Middle frontal gyrus (tissue), 1 donor: ENCODE measurements around the gene PWWP2B.
"Not testable (repeated sequence)": the region's sequence is repeated elsewhere in the genome, so short reads cannot be mapped to it uniquely, and the experiment has no call there.

Experiments
- DNase-seq: peaks from one replicate; pipeline ENCODE4 v3.0.0-alpha.2; 2015; ENCODE audit warnings: low spot score; ENCODE audit errors: extremely low spot score

The PWWP2B gene

DNA sequence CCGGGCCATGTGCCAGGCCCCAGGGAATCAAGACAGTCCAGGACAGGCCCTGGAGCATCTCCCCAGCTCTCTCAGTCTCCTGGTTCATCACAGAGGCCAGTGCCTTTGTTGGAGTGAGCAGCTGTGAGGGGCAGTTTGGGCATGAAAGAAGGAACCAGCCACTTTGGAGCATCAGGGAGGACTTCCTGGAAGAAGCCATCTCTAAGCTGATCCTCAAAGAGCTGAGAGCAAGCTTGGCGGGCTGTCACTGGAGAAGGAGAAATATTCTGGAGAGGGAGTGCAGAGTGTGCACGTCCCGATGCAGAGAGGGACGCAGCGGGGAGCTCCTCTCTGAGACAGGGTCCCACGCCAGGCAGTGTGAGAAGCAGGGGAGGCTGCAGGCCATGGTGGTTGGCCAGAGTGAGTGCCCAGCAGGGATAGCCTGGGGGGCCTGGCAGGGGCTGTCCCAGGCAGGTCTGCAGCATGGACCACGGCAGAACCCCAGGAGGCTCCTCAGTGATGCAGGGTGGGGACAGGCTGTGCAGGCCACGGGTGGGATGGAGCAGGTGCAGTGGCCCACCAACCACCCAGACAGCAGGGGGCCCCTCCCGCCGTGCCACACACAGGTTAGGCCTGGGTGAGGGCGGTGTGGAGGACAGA, 34.7 kb downstream of the PWWP2B start:
- no peak for DNase-seq

GRCh38 chr10:132432176-132432540, 35.2 kb downstream of the PWWP2B start:
- no peak for DNase-seq

DNA sequence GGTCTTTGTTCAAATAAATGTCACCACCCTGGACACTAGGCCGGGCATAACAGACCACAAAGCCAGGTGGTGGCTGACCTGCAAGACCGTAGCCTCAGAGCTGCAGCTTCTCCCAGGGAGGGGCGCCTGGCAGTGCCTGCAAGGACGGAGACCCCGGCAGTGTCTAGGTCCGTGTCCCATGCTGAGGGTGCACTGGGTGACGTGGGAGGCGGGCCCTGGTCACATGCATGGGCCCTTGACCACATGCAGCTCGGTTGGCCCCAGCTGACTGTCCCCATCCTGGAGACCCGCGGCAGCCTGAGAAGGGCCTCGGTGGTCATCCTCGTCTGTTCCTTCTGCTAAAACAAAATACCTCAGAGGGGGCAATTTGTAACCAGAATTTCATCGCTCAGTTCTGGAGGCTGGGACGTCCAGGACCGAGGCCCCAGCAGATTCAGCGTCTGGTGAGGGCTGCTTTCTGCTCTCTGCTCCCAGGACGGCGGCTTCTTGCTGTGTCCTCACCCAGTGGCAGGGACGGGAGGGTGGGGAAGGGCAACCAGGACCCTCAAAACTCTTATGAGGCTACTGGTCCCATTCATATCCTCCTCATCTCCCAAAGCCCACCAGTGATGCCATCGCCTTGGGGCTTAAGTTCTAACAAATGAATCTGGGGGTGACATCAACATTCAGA, 36.8 kb downstream of the PWWP2B start:
- DNase-seq: no peak

DNA sequence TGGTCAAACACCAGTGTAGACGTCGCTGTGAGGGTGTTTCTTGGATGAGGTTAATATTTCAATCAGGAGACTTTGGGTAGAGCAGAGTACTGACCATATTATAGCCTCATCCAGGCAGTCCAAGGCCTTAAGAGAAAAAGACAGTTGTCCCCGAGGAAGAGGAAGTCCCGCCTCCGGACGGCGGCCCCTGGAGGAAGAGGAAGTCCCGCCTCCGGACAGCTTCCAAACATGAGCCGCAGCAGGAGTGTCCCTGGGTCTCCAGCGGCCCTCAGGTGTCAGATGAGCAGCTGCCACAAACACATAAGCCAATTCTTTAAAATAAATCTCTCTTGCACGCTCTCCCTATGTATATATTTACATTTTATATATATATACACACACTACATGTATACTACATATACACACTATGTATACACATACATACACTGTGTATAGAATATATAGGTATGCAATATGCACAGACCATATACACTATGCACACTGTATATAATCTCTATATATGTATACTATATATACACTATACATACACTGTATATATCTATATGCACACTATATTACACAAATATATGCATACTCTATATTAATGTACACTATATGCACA, 37.5 kb downstream of the PWWP2B start:
- DNase-seq: no peak

GRCh38 chr10:132435320-132435719, 38.3 kb downstream of the PWWP2B start:
- DNase-seq: not testable (repeated sequence)

DNA sequence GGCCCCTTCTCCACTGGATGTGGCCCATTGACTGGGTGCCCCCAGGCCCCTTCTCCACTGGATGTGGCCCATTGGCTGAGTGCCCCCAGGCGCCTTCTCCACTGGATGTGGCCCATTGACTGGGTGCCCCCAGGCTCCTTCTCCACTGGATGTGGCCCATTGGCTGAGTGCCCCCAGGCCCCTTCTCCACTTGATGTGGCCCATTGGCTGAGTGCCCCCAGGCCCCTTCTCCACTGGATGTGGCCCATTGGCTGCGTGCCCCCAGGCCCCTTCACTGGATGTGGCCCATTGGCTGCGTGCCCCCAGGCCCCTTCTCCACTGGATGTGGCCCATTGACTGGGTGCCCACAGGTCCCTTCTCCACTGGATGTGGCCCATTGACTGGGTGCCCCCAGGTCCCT, 39.1 kb downstream of the PWWP2B start:
- DNase-seq: not testable (repeated sequence)

DNA sequence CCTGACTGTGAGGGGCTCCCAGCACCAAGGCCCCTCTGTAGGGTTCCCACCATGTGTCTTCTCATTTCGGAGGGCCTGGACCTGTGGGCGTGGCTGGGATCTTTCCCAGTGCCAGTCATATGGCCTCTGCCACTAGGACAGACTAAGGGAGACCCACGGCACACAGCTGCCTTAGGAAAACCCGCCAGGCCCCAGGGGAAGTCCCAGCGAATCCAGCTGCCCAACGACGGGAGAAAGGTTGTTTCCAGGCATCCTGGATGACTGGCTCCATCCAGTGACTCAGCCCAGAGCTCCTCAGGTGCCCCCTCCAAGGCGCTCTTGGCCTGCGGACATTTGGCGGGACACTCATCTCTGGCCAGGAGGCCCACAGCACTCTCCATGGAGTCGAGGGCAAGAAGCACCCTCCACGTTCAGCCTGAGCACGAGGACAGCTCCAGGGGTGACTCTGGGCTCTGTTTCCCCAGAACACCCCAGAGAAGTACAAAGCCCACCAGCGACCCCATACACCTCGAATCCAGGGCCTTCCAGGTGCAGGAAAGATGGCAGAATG, 39.9 kb downstream of the PWWP2B start:
- DNase-seq: no peak

DNA sequence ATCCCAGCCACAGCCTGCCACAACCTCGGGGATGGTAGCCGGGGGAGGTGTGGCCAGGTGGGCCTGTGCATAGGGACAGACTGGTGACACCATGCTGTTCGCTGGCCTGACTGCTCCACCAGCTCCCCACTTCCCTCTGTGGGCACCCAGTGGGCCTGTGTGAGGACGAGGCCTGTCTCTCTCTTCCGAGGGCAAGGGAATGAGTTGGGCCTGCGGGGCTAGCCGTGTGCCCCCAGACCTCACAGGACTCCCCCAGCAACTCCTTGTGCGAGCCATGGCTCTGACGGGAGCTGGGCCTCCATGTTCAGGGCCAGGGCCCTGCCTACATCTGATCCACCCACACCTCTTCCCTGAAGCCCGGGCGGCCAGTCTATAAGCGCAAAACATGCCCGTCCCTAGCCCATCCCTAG, 40.5 kb downstream of the PWWP2B start:
- DNase-seq: no peak

GRCh38 chr10:132438091-132439024, 41.4 kb downstream of the PWWP2B start:
- no peak for DNase-seq

DNA sequence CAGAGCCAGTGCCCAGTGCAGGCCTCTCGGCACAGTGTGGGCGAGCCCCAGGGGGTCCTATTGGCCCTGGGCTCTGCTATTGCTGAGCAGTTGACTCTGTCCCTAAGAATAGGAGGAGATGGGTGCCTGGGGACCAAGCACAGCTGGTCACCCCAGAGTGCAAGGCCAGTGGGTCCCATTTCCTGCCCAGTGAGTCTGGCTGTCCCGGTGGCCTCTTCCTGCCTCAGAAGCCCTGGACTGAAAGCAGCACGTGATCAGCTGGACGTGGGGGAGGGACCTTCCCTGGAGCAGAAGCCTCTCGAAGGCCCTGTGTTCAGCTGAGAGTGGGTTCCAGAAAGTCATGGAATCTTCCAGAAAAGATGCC, 42.0 kb downstream of the PWWP2B start:
- DNase-seq: no peak

- no peak for DNase-seq
Measured at GRCh38 chr10:132439424-132440163, 42.6 kb downstream of the PWWP2B start.

- DNase-seq: no peak
Measured at GRCh38 chr10:132440791-132441565, 44.0 kb downstream of the PWWP2B start.

DNA sequence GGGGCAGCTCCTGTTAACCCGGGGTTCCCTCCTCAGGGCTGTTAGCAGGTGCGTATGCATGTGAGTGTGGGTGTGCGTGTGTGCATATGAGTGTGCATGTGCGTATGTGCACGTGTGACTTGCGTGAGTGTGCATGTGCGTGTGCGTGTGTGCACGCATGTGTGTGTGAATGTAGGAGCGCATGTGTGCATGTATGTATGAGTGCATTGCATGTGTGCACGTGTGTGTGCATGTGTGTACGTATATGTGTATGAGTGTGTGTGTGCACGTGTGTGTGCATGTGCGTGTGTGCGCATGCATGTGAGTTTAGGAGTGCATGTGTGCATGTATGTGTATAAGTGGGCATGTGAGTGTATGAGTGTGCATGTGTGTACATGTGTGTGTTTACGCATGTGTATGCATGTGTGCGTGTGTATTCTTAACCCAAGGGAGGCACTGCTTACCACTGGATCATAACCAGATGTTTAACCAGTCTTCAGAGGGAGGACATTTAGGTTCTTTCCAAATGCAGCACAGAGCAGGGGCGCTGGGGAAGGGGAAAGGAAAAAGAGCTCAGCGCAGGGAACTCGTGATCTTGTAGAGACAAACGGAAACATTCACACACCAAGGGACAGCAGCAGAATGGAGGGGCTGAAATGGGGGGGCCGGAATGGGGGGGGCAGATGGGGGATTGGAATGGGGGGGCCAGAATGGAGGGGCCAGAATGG, 45.0 kb downstream of the PWWP2B start:
- DNase-seq: no peak

DNA sequence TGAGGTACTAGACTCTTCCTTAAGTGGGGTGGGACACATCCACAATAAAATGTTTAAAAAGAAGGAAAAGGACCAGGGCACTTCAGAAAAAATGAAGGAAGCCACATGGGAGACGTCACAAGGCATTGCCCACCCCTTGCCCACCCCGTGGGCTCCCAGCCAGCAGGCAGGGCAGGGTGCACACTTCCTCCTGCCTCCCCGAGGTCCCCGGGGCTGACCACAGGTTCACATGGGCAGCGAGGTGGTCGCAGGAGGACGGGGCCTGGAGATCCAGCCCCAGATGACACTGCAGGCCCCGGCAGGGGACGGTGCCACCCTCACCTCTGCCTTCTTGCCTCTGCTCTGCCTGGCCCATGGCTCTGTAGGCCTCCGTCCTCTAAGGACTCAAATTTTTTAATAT, 45.6 kb downstream of the PWWP2B start:
- no peak for DNase-seq

DNA sequence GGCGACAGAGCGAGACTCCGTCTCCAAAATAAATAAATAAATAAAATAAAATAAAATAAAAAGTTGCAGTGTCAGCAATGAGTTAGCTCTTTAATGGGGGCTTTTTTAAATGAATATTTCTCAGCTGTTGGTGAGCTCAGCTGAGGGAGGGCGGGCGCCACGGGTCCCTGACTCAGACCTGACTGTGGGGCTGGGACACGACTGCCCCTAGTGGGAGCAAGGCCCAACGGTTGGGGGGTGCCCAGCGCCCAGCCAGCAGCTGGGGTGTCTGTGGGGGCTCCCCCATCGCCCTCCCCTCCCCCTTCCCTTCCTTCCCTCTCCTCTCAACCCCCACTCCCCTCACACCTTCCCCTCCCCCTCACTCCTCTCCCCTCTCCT, 46.6 kb downstream of the PWWP2B start:
- no peak for DNase-seq

GRCh38 chr10:132443983-132444876, 47.2 kb downstream of the PWWP2B start:
- no peak for DNase-seq

DNA sequence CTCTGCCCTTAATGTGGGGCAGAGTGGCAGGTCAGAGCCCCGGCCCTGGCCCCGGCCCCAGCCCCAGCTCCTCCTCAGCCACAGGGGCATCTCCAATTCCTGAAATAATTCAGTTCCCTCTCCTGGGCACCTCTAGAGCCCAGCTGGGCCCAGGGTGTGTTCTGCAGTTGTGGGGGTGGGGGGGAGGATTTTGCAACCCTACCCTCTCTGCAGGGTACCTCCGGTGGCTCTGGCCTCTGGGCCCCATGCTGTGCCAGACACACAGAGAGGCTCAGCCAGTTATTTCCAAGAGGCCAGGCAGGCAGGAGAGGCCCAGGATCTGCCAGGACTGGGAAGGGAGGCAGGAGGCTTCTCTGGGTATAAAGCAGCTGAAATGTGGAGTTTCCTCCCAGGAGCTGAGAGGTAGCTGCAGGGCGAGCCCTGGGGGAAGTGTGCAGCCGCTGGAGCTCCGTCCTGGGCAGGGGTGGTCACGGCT, 47.9 kb downstream of the PWWP2B start:
- DNase-seq: no peak

- DNase-seq: no peak
Measured at GRCh38 chr10:132445516-132446194, 48.7 kb downstream of the PWWP2B start.
